ENCODE measurements around the gene PGM5. TPM values are rescaled to one million over a fixed set of nuclear protein-coding genes. Genes with fewer than 3 reads are reported as not detected.

PGM5 gene
- total RNA-seq, 1 experiment from 2014 or later: 0.13 TPM

DNA sequence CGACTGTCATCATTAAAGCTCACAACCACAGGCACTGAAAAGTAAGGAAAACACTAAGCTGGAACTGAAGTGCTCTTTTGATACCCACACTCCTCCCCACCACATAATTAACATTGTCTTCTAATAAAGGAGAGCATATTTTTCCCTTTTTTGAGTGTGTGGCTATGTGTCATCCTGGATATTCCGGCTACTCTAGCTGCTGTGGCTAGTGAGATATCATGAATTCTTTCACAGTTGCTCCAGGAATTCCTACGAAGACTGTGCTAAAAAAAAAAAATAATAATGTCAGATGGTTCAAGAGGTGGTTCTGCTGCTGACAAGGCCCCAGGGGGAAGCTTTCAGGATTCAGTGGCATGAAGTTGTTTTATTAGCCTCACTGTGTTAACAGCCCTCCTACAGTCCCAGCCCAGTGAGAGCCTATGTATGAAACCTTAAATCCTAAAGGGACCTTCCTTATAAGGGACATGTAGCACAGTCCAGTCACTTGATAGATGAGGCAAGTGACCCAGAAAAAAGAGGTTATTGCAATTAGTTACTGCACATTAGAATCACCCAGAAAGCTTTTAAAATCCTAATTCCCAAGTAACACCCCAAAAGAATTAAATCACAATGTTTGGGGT lies 137.7 kb downstream of the PGM5 start:
- ChIA-PET CTCF (no interaction called here), POLR2A (no interaction called here)
- no peak for ATAC-seq
- no peak overlapping the region for H3K27ac Mint-ChIP-seq
- H3K9me3 Mint-ChIP-seq: no peaks in the 10 kb centered on the region
- TF ChIP-seq NR1H2 (CRISPR knock-in tag; IDR thresholded peaks at IDR 0.05) (no peak), SOX15 (CRISPR knock-in tag; IDR thresholded peaks at IDR 0.05) (no peak), ZNF232 (CRISPR knock-in tag; IDR thresholded peaks at IDR 0.05) (no peak), GABPB1 (CRISPR knock-in tag; IDR thresholded peaks at IDR 0.05) (no peak), ZNF263 (CRISPR knock-in tag; IDR thresholded peaks at IDR 0.05; ENCODE audit: low read depth) (no peak), GTF2I (CRISPR knock-in tag; conservative IDR thresholded peaks at IDR 0.05) (no peak), ZNF416 (CRISPR knock-in tag; IDR thresholded peaks at IDR 0.05) (no peak), SMAD3 (CRISPR knock-in tag; IDR thresholded peaks at IDR 0.05; ENCODE audit: borderline replicate concordance) (no peak), ZNF396 (CRISPR knock-in tag; IDR thresholded peaks at IDR 0.05; ENCODE audit: borderline replicate concordance) (no peak), CREB1 (CRISPR knock-in tag; IDR thresholded peaks at IDR 0.05) (no peak), TEAD4 (CRISPR knock-in tag; IDR thresholded peaks at IDR 0.05) (no peak), FOXK1 (CRISPR knock-in tag; IDR thresholded peaks at IDR 0.05) (no peak)
- TF ChIP-seq, protein P1, sequence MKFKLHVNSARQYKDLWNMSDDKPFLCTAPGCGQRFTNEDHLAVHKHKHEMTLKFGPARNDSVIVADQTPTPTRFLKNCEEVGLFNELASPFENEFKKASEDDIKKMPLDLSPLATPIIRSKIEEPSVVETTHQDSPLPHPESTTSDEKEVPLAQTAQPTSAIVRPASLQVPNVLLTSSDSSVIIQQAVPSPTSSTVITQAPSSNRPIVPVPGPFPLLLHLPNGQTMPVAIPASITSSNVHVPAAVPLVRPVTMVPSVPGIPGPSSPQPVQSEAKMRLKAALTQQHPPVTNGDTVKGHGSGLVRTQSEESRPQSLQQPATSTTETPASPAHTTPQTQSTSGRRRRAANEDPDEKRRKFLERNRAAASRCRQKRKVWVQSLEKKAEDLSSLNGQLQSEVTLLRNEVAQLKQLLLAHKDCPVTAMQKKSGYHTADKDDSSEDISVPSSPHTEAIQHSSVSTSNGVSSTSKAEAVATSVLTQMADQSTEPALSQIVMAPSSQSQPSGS (CRISPR knock-in tag; IDR thresholded peaks at IDR 0.05; ENCODE audit: borderline replicate concordance, low read depth): no peak
- TF ChIP-seq, protein P2, sequence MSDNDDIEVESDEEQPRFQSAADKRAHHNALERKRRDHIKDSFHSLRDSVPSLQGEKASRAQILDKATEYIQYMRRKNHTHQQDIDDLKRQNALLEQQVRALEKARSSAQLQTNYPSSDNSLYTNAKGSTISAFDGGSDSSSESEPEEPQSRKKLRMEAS (CRISPR knock-in tag; IDR thresholded peaks at IDR 0.05): no peak
- TF ChIP-seq, protein P3, sequence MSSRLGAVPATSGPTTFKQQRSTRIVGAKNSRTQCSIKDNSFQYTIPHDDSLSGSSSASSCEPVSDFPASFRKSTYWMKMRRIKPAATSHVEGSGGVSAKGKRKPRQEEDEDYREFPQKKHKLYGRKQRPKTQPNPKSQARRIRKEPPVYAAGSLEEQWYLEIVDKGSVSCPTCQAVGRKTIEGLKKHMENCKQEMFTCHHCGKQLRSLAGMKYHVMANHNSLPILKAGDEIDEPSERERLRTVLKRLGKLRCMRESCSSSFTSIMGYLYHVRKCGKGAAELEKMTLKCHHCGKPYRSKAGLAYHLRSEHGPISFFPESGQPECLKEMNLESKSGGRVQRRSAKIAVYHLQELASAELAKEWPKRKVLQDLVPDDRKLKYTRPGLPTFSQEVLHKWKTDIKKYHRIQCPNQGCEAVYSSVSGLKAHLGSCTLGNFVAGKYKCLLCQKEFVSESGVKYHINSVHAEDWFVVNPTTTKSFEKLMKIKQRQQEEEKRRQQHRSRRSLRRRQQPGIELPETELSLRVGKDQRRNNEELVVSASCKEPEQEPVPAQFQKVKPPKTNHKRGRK (CRISPR knock-in tag; IDR thresholded peaks at IDR 0.05; ENCODE audit: borderline replicate concordance): no peak
- TF ChIP-seq, protein P4, sequence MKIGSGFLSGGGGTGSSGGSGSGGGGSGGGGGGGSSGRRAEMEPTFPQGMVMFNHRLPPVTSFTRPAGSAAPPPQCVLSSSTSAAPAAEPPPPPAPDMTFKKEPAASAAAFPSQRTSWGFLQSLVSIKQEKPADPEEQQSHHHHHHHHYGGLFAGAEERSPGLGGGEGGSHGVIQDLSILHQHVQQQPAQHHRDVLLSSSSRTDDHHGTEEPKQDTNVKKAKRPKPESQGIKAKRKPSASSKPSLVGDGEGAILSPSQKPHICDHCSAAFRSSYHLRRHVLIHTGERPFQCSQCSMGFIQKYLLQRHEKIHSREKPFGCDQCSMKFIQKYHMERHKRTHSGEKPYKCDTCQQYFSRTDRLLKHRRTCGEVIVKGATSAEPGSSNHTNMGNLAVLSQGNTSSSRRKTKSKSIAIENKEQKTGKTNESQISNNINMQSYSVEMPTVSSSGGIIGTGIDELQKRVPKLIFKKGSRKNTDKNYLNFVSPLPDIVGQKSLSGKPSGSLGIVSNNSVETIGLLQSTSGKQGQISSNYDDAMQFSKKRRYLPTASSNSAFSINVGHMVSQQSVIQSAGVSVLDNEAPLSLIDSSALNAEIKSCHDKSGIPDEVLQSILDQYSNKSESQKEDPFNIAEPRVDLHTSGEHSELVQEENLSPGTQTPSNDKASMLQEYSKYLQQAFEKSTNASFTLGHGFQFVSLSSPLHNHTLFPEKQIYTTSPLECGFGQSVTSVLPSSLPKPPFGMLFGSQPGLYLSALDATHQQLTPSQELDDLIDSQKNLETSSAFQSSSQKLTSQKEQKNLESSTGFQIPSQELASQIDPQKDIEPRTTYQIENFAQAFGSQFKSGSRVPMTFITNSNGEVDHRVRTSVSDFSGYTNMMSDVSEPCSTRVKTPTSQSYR (CRISPR knock-in tag; IDR thresholded peaks at IDR 0.05): no peak
- TF ChIP-seq, protein P5, sequence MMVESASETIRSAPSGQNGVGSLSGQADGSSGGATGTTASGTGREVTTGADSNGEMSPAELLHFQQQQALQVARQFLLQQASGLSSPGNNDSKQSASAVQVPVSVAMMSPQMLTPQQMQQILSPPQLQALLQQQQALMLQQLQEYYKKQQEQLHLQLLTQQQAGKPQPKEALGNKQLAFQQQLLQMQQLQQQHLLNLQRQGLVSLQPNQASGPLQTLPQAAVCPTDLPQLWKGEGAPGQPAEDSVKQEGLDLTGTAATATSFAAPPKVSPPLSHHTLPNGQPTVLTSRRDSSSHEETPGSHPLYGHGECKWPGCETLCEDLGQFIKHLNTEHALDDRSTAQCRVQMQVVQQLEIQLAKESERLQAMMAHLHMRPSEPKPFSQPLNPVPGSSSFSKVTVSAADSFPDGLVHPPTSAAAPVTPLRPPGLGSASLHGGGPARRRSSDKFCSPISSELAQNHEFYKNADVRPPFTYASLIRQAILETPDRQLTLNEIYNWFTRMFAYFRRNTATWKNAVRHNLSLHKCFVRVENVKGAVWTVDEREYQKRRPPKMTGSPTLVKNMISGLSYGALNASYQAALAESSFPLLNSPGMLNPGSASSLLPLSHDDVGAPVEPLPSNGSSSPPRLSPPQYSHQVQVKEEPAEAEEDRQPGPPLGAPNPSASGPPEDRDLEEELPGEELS (CRISPR knock-in tag; IDR thresholded peaks at IDR 0.05): no peak
- H3K4me3 Mint-ChIP-seq: no peak overlapping the region
- no peaks in the 10 kb centered on the region for H3K36me3 Mint-ChIP-seq
- H3K4me1 Mint-ChIP-seq: no peaks in the 10 kb centered on the region
- peaks cover 94% of the 10 kb centered on the region for H3K27me3 Mint-ChIP-seq (ENCODE audit: low read depth)
- DNase-seq (ENCODE audit: low spot score): no peak

DNA sequence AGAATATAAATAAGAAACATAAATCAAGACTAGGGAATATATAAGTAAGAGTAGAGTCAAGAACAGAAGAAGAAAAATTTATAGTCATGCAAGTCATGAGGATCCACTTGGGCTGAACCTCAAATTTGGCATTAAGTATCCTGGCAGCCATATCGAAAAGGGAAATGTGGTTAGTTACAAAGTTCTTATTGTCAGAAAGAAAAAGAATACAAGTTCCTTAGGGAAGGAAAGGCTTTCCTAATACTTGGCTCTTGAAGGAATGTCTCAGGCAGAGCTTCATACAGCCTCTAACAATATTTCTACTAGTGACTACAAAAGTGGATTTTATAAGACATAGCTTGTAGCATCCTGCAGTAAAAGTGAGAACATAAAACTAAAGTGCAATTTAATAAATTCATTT lies 138.8 kb downstream of the PGM5 start:
- Mint-ChIP-seq H3K4me1 (no peaks in the 10 kb centered on the region), H3K27me3 (ENCODE audit: low read depth) (peaks cover 95% of the 10 kb centered on the region), H3K4me3 (no peak overlapping the region), H3K9me3 (no peaks in the 10 kb centered on the region), H3K36me3 (no peaks in the 10 kb centered on the region), H3K27ac (no peak overlapping the region)
- ATAC-seq (no peak), DNase-seq (ENCODE audit: low spot score) (no peak)
- POLR2A ChIA-PET: interaction anchor here (0.6 kb wide), 1 partner anchor 34 kb away, joined by 3 read pairs; no protein-coding TSS in a partner anchor
- CTCF ChIA-PET: no interaction called here
- TF ChIP-seq, protein P6, sequence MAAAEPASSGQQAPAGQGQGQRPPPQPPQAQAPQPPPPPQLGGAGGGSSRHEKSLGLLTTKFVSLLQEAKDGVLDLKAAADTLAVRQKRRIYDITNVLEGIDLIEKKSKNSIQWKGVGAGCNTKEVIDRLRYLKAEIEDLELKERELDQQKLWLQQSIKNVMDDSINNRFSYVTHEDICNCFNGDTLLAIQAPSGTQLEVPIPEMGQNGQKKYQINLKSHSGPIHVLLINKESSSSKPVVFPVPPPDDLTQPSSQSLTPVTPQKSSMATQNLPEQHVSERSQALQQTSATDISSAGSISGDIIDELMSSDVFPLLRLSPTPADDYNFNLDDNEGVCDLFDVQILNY (CRISPR knock-in tag; IDR thresholded peaks at IDR 0.05): no peak
- TF ChIP-seq IRF2 (CRISPR knock-in tag; IDR thresholded peaks at IDR 0.05; ENCODE audit: borderline replicate concordance, low read depth) (no peak), CBFB (CRISPR knock-in tag; IDR thresholded peaks at IDR 0.05; ENCODE audit: low read depth) (no peak), NR2C2 (CRISPR knock-in tag; IDR thresholded peaks at IDR 0.05) (no peak), GRHL2 (CRISPR knock-in tag; IDR thresholded peaks at IDR 0.05; ENCODE audit: insufficient replicate concordance, severe bottlenecking) (no peak), GABPB1 (CRISPR knock-in tag; IDR thresholded peaks at IDR 0.05) (no peak), FOXJ3 (CRISPR knock-in tag; IDR thresholded peaks at IDR 0.05; ENCODE audit: borderline replicate concordance) (no peak), SMAD3 (CRISPR knock-in tag; IDR thresholded peaks at IDR 0.05; ENCODE audit: borderline replicate concordance) (no peak), ZBTB21 (CRISPR knock-in tag; IDR thresholded peaks at IDR 0.05; ENCODE audit: borderline replicate concordance) (no peak), ZNF416 (CRISPR knock-in tag; IDR thresholded peaks at IDR 0.05) (no peak)
- TF ChIP-seq, protein P7, sequence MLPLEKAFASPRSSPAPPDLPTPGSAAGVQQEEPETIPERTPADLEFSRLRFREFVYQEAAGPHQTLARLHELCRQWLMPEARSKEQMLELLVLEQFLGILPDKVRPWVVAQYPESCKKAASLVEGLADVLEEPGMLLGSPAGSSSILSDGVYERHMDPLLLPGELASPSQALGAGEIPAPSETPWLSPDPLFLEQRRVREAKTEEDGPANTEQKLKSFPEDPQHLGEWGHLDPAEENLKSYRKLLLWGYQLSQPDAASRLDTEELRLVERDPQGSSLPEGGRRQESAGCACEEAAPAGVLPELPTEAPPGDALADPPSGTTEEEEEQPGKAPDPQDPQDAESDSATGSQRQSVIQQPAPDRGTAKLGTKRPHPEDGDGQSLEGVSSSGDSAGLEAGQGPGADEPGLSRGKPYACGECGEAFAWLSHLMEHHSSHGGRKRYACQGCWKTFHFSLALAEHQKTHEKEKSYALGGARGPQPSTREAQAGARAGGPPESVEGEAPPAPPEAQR (CRISPR knock-in tag; IDR thresholded peaks at IDR 0.05): no peak
